Measurements from ENCODE around the gene SLC37A1.

DNA sequence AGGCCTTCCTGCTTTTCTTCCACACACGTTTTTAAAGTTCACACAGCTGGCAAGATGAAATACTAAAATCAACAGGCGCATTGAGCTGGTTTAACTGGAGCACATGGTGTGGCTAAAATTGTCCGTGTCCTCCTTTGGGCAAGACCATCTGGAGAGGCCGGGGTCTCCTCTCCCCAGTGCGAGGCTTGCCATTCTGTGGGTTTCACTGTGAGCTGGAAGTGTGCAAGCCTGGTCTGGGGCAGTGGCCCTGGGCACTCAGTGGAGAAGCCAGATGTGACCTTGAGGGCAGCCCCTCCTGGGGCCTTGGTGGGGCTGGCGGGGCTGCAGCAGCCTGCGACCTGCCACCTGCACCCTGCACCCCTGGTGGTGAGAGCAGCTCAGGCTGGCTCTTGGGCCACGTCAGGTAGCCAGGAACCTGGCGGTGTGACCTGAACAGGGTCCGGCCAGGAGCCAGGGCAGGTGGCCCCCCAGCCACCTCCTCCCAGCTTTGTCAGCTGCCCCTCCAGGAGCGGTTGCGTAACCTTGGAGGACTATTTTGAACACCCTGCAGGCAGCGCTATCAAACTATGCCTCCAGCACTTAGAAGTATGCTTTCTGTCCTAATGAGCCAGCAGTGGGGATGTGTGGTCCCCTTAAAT is 52.4 kb downstream of the SLC37A1 start:
- TF ChIP-seq, protein P1, sequence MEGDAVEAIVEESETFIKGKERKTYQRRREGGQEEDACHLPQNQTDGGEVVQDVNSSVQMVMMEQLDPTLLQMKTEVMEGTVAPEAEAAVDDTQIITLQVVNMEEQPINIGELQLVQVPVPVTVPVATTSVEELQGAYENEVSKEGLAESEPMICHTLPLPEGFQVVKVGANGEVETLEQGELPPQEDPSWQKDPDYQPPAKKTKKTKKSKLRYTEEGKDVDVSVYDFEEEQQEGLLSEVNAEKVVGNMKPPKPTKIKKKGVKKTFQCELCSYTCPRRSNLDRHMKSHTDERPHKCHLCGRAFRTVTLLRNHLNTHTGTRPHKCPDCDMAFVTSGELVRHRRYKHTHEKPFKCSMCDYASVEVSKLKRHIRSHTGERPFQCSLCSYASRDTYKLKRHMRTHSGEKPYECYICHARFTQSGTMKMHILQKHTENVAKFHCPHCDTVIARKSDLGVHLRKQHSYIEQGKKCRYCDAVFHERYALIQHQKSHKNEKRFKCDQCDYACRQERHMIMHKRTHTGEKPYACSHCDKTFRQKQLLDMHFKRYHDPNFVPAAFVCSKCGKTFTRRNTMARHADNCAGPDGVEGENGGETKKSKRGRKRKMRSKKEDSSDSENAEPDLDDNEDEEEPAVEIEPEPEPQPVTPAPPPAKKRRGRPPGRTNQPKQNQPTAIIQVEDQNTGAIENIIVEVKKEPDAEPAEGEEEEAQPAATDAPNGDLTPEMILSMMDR (conservative IDR thresholded peaks at IDR 0.05; ENCODE audit: low read depth, low read length) = no peak
- no peak for TF ChIP-seq EZH2 (IDR thresholded peaks at IDR 0.05; ENCODE audit: borderline replicate concordance, low read depth, low read length, poor library complexity, severe bottlenecking)

Data from A673 (cell line).